Activated T-helper 9 cell treated with anti-CD3 and anti-CD28 coated beads, Interleukin-2, amount 50 U/mL, for 16 hours (primary cell): ENCODE results near the gene BPIFA2.

Experiments
- DNase-seq: peaks from one replicate; pipeline ENCODE4 v3.0.0-alpha.2; 2020; ENCODE audit warnings: low read depth

BPIFA2 gene

DNA sequence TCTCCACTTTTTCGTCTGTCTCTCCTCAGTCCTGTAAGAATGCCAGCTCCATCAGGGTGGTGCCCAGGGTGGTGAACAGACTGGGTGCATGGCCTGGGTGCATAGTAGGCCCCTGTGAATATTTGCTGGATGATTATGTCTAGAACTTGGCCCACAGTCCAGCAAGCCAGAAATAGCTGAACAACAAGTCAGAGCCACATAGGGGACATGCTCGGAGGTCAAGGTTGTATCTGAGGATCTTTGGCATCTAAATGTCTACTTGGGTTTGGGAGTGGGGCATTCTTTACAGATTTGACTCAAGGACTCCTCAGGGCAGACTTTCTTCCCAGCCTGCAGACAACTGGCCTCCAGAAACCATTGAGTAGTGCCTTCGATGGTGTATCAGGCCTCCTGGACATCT, 31.1 kb downstream of the BPIFA2 start:
- no peak for DNase-seq

DNA sequence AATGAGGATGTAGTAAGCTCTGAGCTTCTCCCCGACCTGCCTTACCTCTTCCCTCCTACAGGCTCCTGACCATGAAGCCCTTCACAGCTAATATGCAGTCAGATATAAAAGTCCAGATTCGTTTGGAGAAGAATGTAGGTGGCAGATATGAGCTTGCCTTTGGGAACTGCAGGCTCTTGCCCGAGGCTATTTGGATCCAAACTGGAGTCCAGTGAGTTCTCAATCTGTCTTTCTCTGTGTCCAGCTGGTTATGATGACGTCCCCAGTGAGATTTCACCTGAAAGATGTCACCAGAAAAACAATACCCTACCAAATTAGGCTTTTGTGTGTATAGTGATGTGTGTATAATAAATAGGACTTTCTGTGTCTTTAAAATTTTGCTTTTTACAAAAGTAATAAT, 34.5 kb downstream of the BPIFA2 start:
- no peak for DNase-seq

DNA sequence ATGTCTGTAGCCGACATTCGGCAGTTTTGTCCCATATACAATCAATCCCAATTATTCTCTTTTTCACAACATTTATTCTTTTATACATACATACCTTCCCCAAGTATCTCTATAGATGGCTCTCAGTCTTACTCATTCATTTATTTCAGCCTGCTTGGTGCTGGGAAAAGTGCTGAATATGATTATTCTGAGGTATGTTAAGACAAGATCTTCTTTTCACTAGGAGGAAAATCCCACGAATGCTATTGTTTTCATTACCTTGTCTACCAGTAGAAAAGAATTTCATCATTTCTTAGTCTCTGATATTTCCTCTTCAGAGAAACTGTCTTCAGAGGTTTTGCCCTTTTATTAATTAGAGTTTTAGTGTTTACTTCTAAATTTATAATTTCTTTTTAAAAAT, 35.5 kb downstream of the BPIFA2 start:
- DNase-seq: no peak

DNA sequence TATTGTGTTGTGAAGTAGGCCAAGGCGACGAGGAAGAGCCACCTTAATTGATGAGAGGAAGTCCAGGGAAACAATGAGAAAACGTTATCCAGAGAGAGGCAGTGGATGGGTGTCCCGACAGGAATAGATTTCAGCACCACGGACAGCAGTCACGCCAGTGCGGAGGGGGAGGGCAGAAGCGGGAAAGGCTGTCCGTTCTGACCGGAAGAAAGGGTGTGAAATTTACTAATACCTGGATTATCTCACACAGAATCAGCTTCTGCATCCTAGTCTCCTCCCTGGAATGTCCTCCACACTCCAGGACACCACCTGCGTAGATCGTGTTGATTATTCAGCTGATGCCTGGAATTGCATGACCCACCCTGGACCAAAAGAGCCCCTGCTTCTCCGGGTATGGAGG, 41.8 kb downstream of the BPIFA2 start:
- peak; percentile 6 for DNase-seq

DNA sequence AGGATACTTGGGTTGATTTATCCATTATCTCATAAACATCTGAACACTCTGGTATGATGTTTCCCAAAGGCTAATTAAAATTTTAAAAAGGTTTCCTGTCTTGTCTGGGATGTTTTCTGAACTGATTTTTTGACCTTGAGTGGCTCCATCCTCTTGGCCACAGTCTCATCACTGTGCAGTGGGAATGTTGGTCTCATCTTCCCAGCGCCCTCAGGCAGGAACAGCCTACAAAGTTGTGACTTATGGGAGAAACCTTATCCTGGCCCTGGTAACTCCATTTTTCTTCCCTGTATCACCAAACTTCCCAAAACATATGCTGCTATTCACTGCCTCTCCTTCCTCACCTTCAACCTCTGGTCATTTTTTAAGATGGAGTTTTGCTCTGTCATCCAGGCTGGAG, 42.4 kb downstream of the BPIFA2 start:
- no peak for DNase-seq

DNA sequence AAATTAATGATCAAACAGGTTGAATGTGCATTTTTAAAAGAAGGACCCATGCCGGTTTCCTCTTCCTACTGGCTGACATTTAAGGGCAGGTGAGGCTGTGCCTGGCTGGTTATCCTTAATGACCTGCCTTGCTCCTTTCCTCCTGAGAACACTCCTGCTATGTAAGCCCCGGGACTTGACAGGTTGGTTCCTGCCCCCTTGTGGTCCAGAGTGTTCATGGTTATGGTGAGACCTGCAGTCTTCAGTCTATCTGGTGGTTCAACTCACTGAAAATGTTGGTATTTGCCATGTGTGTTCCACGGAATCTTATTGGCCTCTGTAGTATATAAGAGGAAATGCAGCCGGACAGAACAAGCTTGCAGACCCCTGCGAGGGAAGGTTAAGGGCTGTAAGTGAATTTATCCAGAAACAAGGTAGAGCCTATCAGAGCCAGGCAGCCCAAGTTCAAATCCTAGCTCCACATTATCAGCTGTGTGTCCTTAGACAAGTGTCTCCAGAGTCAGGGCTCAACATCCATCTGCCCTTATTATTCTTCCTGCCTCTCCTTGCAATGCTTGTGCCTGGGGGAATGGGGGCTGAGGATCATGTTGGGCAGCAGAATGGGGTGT, 44.0 kb downstream of the BPIFA2 start:
- DNase-seq: no peak

DNA sequence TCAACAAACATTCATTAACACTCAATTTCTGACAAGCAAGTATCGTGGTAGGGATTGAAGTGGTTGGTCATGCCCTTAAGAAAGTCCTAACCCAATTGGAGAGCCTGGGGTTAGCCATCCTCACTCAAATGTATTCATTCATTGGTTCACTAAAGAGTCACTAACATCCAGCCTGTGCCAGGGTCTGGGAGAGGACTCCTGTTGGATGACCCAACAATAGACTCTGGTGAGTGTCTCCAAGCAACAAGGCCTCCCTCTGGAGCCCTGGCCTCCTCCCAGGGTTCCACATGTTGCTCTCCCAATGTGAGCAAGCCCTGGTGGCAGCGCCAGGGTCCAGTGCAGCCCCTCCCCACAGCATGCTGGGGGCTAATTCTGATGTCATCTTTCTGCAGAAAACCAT, 49.1 kb downstream of the BPIFA2 start, which contains the start of gene BPIFA3:
BPIFA3 (plus strand) TSS at position 301 of the 400 bp plus-strand sequence. CDS start 185 bp downstream, outside the sequence.
- DNase-seq: no peak

DNA sequence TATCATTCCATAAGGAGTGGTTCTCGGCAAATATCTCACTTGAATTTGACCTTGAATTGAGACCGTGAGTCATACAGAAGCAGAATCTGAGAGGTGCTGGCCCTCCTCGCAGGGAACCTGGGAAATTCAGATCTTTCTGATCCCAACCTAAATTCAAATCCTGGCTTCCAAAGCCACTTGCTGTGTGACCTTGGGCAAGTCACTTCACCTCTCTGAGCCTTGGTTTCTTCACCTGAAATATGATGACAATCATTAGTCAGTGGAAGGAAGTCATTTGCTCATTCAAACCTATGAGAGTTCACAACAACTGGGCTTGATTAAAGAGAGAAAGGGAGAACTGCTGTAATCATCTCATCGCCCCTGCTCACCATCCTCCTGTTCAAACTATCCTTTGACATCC, 56.4 kb downstream of the BPIFA2 start:
- DNase-seq: no peak

DNA sequence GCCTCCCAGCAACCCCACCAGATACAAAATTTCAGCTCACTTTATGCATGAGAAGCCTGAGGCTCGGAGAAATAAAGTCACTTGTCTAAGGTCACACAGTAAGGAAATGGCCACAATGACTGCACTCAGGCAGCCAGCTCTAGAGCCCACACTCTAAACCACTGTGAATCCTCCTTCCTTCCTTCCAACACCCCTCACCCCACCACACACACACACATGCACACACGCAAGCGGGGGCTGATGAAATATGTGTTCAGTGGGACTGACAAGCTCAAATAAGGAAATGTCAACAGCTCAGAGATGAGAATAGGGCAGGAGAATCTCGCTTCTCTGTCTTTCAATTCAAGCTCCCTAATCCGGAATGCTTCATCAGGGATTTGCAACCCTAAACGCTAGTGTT, 61.9 kb downstream of the BPIFA2 start:
- DNase-seq: no peak
